DND-41 (cell line): ENCODE results near the gene IL10RA.
"Not testable (repeated sequence)": the region's sequence is repeated elsewhere in the genome, so short reads cannot be mapped to it uniquely, and the experiment has no call there.

Experiments used
- ATAC-seq: fragments of 200-7000 bp; cut with Tn5 transposase; 3 replicates; pipeline ENCODE4 v1.9.1; 2021; ENCODE audit warnings: low read depth; ENCODE audit not compliant: insufficient read depth
- DNase-seq: peaks from one replicate; pipeline ENCODE4 v3.0.0-alpha.2; 2020
- H2AFZ ChIP-seq: 2 replicates; pipeline ENCODE4 v1.6.0; 2012; ENCODE audit warnings: low read depth, low read length
- H3K27ac ChIP-seq: 2 replicates; pipeline ENCODE4 v1.5.1; 2012; ENCODE audit warnings: low read length, inconsistent platforms
- H3K27me3 ChIP-seq: fragments of 200-600 bp; sonication (generic); 2 replicates; pipeline ENCODE4 v1.6.0; 2012; ENCODE audit warnings: low read length, mild to moderate bottlenecking, inconsistent platforms; ENCODE audit not compliant: insufficient read depth, poor library complexity
- H3K36me3 ChIP-seq: 2 replicates; pipeline ENCODE4 v1.5.1; 2012; ENCODE audit warnings: low read length, inconsistent platforms; ENCODE audit not compliant: insufficient read depth
- H3K4me1 ChIP-seq: 2 replicates; pipeline ENCODE4 v1.5.1; 2012; ENCODE audit warnings: mild to moderate bottlenecking, low read length; ENCODE audit not compliant: insufficient read depth
- H3K4me2 ChIP-seq: 2 replicates; pipeline ENCODE4 v1.6.0; 2012; ENCODE audit warnings: mild to moderate bottlenecking, moderate library complexity, low read length, inconsistent platforms; ENCODE audit not compliant: insufficient read depth
- H3K4me3 ChIP-seq, 2 experiments: fragments of 200-600 bp in 1 of 2; shearing (Covaris generic) in 1 of 2; 2 replicates each; pipeline ENCODE4 v1.5.1; 2012 to 2016; ENCODE audit warnings: inconsistent platforms in 2 of 2, low read length in 2 of 2, mild to moderate bottlenecking in 2 of 2, low read depth in 1 of 2, moderate library complexity in 1 of 2
- H3K79me2 ChIP-seq: 2 replicates; pipeline ENCODE4 v1.6.0; 2012; ENCODE audit warnings: low read length, inconsistent platforms; ENCODE audit not compliant: insufficient read depth
- H3K9ac ChIP-seq: 2 replicates; pipeline ENCODE4 v1.6.0; 2012; ENCODE audit warnings: low read depth, mild to moderate bottlenecking, inconsistent platforms, low read length, moderate library complexity
- H3K9me3 ChIP-seq: 2 replicates; pipeline ENCODE4 v1.5.1; 2012; ENCODE audit warnings: low read length, moderate library complexity, mild to moderate bottlenecking, inconsistent platforms; ENCODE audit not compliant: insufficient read depth, severe bottlenecking
- H4K20me1 ChIP-seq: 2 replicates; pipeline ENCODE4 v1.6.0; 2012; ENCODE audit warnings: low read length; ENCODE audit not compliant: insufficient read depth
- EZH2 ChIP-seq: IDR thresholded peaks from 3 replicates; pipeline ENCODE4 v1.6.1; 2012; ENCODE audit warnings: borderline replicate concordance, low read depth, mild to moderate bottlenecking, moderate library complexity, low read length, inconsistent platforms; ENCODE audit not compliant: severe bottlenecking
- TF ChIP-seq, protein P1 (sequence below): IDR thresholded peaks from 2 replicates; pipeline ENCODE4 v1.5.1; 2012; ENCODE audit warnings: borderline replicate concordance, low read length, moderate library complexity, mild to moderate bottlenecking; ENCODE audit not compliant: poor library complexity, severe bottlenecking; ENCODE audit errors: extremely low read depth

IL10RA gene

DNA sequence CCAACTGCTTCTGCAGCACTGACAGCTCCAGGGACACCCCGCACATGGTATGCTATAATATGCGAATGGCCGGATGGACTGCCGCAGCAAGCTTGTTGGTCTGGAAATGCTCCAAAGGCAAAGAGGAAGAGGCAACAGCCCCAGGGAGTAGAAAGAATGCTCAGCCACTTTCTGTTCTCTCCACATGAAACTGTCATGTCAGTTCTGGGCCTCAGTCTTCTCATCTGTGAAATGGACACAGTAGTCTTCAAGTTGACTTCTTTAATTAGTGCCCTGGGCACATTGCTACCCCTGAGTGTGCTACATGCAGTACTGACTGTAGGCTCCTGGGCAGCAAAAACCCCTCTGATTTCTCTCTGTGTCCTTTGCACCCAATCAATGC lies 19.9 kb downstream of the IL10RA start:
- Histone ChIP-seq H3K9me3 (no peaks in the 10 kb centered on the region), H2AFZ (no peak overlapping the region), H3K4me1 (peaks cover 23% of the 10 kb centered on the region), H3K36me3 (no peaks in the 10 kb centered on the region), H3K79me2 (no peaks in the 10 kb centered on the region), H3K27me3 (no peaks in the 10 kb centered on the region), H4K20me1 (no peaks in the 10 kb centered on the region), H3K4me2 (no peak overlapping the region), H3K9ac (no peak overlapping the region), H3K4me3 (no peak overlapping the region), H3K27ac (no peak overlapping the region)
- DNase-seq (no peak), ATAC-seq (no peak)
- no peak for TF ChIP-seq EZH2
- TF ChIP-seq, protein P1, sequence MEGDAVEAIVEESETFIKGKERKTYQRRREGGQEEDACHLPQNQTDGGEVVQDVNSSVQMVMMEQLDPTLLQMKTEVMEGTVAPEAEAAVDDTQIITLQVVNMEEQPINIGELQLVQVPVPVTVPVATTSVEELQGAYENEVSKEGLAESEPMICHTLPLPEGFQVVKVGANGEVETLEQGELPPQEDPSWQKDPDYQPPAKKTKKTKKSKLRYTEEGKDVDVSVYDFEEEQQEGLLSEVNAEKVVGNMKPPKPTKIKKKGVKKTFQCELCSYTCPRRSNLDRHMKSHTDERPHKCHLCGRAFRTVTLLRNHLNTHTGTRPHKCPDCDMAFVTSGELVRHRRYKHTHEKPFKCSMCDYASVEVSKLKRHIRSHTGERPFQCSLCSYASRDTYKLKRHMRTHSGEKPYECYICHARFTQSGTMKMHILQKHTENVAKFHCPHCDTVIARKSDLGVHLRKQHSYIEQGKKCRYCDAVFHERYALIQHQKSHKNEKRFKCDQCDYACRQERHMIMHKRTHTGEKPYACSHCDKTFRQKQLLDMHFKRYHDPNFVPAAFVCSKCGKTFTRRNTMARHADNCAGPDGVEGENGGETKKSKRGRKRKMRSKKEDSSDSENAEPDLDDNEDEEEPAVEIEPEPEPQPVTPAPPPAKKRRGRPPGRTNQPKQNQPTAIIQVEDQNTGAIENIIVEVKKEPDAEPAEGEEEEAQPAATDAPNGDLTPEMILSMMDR: no peak

DNA sequence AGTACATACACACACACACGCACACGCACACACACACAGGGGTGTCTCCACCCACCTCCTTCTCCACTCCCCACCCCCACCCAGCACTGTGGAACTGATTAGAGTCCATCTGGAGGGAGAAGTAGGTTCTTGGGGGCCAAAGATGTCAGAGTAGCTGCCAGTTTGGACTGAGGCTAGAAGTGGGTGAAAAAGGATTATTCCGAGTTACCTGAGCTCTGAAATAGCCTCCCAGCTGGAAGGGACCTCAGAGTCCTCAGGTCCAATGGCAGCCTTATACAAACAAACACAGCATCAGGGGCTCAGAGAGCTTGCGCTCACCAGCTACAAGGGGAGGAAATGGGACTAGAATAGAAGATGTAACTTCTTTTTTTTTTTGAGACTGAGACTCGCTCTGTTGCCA lies 20.8 kb downstream of the IL10RA start:
- Histone ChIP-seq H3K4me3 (no peak overlapping the region), H4K20me1 (no peaks in the 10 kb centered on the region), H3K79me2 (no peaks in the 10 kb centered on the region), H3K27ac (no peak overlapping the region), H3K4me2 (no peak overlapping the region), H3K27me3 (no peaks in the 10 kb centered on the region), H2AFZ (no peak overlapping the region), H3K9me3 (no peaks in the 10 kb centered on the region), H3K36me3 (no peaks in the 10 kb centered on the region), H3K9ac (no peak overlapping the region), H3K4me1 (peaks cover 14% of the 10 kb centered on the region)
- ATAC-seq (no peak), DNase-seq (no peak)
- TF ChIP-seq, protein P1: no peak
- no peak for TF ChIP-seq EZH2

DNA sequence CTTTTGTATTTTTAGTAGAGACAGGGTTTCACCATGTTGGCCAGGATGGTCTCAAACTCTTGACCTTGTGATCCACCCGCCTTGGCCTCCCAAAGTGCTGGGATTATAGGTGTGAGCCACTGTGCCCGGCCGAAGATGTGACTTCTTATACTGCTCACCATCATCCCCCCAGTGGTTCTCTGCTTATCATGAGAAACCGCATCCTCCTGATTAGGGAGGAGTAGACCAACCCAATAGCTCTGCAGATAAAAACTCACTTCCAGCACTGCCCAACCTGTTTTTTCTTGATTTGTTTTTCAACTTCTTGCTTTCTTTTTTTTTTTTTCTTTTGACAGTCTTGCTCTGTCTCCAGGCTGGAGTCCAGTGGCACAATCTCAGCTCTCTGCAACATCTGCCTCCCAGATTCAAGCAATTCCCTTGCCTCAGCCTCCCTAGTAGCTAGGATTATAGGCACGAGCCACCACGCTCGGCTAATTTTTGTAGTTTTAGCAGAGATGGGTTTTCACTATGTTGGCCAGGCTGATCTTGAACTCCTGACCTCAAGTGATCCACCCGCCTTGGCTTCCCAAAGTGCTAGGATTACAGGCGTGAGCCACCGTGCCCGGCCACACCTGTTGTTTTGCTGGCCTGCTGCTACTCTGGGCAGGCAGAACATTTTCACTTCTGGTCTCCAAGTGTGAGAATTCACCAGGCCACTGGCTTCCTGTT lies 21.5 kb downstream of the IL10RA start:
- DNase-seq, H3K4me3 ChIP-seq, H3K4me1 ChIP-seq, H3K27ac ChIP-seq, H3K4me2 ChIP-seq, H3K9me3 ChIP-seq, H3K79me2 ChIP-seq, H4K20me1 ChIP-seq, H2AFZ ChIP-seq, ATAC-seq, H3K27me3 ChIP-seq, H3K36me3 ChIP-seq, H3K9ac ChIP-seq: not testable (repeated sequence)

DNA sequence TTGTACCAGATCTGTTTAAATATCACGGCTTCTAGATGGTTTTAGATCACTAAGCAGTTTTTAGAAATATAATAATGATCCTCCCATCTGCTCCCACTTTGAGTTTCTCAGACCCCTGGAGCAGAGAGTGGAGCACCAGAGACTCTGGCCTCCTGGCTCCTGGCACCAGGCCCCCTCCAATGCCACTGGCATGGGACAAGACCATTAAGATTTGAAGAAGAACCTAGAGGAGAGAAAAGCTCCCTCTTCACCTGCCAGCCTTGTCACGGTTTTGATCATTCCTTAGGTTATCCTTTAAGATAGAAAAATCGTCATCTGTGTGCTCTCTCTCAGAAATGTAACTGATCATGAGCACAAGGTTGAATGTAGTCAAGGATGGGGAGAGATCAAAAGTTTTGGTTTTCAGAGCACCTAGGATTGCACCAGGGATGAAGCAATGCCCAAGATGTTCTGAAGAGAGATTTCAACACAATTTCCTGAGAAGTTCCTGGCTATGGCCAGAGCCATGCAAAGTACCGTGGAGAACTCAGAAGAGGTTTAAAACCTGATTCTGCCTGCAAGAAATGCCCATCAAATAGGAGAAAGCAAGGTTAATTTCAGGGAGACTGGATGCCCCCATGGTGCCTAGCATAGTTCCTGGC lies 22.2 kb downstream of the IL10RA start:
- no peak for TF ChIP-seq EZH2
- TF ChIP-seq, protein P1: no peak
- Histone ChIP-seq H3K4me1 (peaks cover under 1% of the 10 kb centered on the region; the same call in 1 of the 2 replicates), H2AFZ (no peak overlapping the region), H3K79me2 (no peaks in the 10 kb centered on the region), H3K9me3 (no peaks in the 10 kb centered on the region), H4K20me1 (no peaks in the 10 kb centered on the region), H3K27me3 (no peaks in the 10 kb centered on the region), H3K36me3 (no peaks in the 10 kb centered on the region), H3K4me2 (no peak overlapping the region), H3K27ac (no peak overlapping the region), H3K4me3 (no peak overlapping the region), H3K9ac (no peak overlapping the region)
- ATAC-seq (no peak), DNase-seq (no peak)
